ENCODE results near the gene MAML3.

GRCh38 chr4:139759097-139759496 lies 394.9 kb downstream of the MAML3 start:
- TF ChIP-seq TARDBP (IDR thresholded peaks at IDR 0.05) = no peak
- TF ChIP-seq, protein P1, sequence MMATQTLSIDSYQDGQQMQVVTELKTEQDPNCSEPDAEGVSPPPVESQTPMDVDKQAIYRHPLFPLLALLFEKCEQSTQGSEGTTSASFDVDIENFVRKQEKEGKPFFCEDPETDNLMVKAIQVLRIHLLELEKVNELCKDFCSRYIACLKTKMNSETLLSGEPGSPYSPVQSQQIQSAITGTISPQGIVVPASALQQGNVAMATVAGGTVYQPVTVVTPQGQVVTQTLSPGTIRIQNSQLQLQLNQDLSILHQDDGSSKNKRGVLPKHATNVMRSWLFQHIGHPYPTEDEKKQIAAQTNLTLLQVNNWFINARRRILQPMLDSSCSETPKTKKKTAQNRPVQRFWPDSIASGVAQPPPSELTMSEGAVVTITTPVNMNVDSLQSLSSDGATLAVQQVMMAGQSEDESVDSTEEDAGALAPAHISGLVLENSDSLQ (IDR thresholded peaks at IDR 0.05) = no peak
- TF ChIP-seq FOXA1 (IDR thresholded peaks at IDR 0.05) = no peak
- TF ChIP-seq ELF4 (IDR thresholded peaks at IDR 0.05) = no peak
- TF ChIP-seq FOXM1 (IDR thresholded peaks at IDR 0.05; ENCODE audit: borderline replicate concordance) = no peak
- TF ChIP-seq CTBP1 (IDR thresholded peaks at IDR 0.05; ENCODE audit: borderline replicate concordance) = no peak
- TF ChIP-seq SP1 (IDR thresholded peaks at IDR 0.05) = no peak
- TF ChIP-seq ZNF384 (IDR thresholded peaks at IDR 0.05) = no peak
- no peak for TF ChIP-seq BHLHE40 (IDR thresholded peaks at IDR 0.05; ENCODE audit: borderline replicate concordance)
- no peak for TF ChIP-seq HDGF (IDR thresholded peaks at IDR 0.05; ENCODE audit: borderline replicate concordance)
